ENCODE data around the gene REP15. TPM values are rescaled to one million over a fixed set of nuclear protein-coding genes. Genes with fewer than 3 reads are reported as not detected.

Gene REP15
- total and polyA plus RNA-seq, 2 donors from 2014 or later: 1.3 to 3.2 TPM

GRCh38 chr12:27665704-27666103 is 30.5 kb upstream of the REP15 start:
- Histone ChIP-seq H3K36me3 (ENCODE audit: control insufficient read depth in 2 of 3, insufficient read depth in 3 of 3, low read length in 3 of 3) (peaks cover 8 to 47% (median 21%) of the 10 kb centered on the region in 3 donors), H3K27me3 (ENCODE audit: control insufficient read depth, insufficient read depth, low read length) (no peaks in the 10 kb centered on the region), H3K4me3 (ENCODE audit: low read length in 3 of 3) (no peak overlapping the region), H3K9ac (ENCODE audit: low read length in 3 of 3) (no peak overlapping the region), H3K27ac (ENCODE audit: low read depth in 2 of 2, low read length in 2 of 2) (no peak overlapping the region), H3K9me3 (ENCODE audit: control insufficient read depth in 2 of 3, insufficient read depth in 1 of 3, low read length in 3 of 3) (no peaks in the 10 kb centered on the region), H3K4me1 (ENCODE audit: control insufficient read depth in 2 of 3, insufficient read depth in 2 of 3, low read depth in 1 of 3, low read length in 3 of 3) (no peaks in the 10 kb centered on the region)
- TF ChIP-seq, protein P1, sequence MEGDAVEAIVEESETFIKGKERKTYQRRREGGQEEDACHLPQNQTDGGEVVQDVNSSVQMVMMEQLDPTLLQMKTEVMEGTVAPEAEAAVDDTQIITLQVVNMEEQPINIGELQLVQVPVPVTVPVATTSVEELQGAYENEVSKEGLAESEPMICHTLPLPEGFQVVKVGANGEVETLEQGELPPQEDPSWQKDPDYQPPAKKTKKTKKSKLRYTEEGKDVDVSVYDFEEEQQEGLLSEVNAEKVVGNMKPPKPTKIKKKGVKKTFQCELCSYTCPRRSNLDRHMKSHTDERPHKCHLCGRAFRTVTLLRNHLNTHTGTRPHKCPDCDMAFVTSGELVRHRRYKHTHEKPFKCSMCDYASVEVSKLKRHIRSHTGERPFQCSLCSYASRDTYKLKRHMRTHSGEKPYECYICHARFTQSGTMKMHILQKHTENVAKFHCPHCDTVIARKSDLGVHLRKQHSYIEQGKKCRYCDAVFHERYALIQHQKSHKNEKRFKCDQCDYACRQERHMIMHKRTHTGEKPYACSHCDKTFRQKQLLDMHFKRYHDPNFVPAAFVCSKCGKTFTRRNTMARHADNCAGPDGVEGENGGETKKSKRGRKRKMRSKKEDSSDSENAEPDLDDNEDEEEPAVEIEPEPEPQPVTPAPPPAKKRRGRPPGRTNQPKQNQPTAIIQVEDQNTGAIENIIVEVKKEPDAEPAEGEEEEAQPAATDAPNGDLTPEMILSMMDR (IDR thresholded peaks at IDR 0.05; ENCODE audit: borderline replicate concordance, extremely low read depth, insufficient read depth): no peak
- no peak for FAIRE-seq
- intact Hi-C loops (cut with DNase I): no loop called here
- no peak for DNase-seq

DNA sequence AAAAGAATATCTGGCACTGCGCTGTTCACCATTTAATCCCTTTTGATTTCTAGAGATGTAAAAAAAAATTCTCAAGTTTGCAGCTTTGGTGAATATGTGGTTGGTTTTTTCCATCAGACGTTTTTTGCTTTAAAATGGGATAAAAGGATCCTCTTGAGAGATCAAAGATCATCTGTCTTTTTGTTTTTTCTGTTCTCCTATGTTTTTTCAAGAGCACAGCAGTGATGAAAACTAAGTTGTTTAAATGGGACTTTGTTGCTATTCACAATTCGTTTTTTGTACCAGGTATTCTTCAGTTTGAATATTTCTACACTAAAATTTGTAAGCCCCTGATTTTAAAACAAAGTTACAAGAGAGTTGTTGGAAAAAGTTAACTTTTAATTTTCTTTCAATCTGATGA is 29.7 kb upstream of the REP15 start:
- Histone ChIP-seq H3K9me3 (ENCODE audit: control insufficient read depth in 2 of 3, insufficient read depth in 1 of 3, low read length in 3 of 3) (no peaks in the 10 kb centered on the region), H3K27me3 (ENCODE audit: control insufficient read depth, insufficient read depth, low read length) (no peaks in the 10 kb centered on the region), H3K4me1 (ENCODE audit: control insufficient read depth in 2 of 3, insufficient read depth in 2 of 3, low read depth in 1 of 3, low read length in 3 of 3) (no peaks in the 10 kb centered on the region), H3K4me3 (ENCODE audit: low read length in 3 of 3) (no peak overlapping the region), H3K27ac (ENCODE audit: low read depth in 2 of 2, low read length in 2 of 2) (no peak overlapping the region), H3K36me3 (ENCODE audit: control insufficient read depth in 2 of 3, insufficient read depth in 3 of 3, low read length in 3 of 3) (peaks cover 8 to 39% (median 19%) of the 10 kb centered on the region in 3 donors), H3K9ac (ENCODE audit: low read length in 3 of 3) (no peak overlapping the region)
- intact Hi-C loops (cut with DNase I): no loop called here
- FAIRE-seq (no peak), DNase-seq (no peak)
- TF ChIP-seq, protein P1 (IDR thresholded peaks at IDR 0.05; ENCODE audit: borderline replicate concordance, extremely low read depth, insufficient read depth): no peak

DNA sequence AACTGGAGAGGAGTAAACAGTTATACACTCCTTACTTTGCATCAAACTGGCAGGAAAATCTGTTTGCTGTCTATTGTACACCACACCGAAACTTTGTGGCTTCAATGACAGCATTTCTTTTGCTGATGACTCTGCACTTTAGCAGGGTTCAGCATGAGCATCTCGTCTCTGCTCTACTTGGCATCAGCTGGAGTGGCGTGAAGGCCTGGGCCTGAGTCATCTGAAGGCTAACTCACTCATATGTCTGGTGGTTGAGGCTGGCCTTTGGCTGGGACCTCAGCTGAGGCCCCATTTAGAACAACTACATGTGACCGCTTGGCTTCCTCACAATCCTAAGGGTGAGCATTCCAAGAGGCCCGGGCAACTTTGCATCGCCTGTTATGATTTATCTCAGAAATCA is 28.7 kb upstream of the REP15 start:
- no peak for FAIRE-seq
- no peaks in the 10 kb centered on the region for H3K27me3 ChIP-seq (ENCODE audit: control insufficient read depth, insufficient read depth, low read length)
- H3K4me1 ChIP-seq (ENCODE audit: control insufficient read depth in 2 of 3, insufficient read depth in 2 of 3, low read depth in 1 of 3, low read length in 3 of 3): no peaks in the 10 kb centered on the region
- intact Hi-C loops (cut with DNase I): no loop called here
- no peak overlapping the region for H3K9ac ChIP-seq (ENCODE audit: low read length in 3 of 3)
- H3K9me3 ChIP-seq (ENCODE audit: control insufficient read depth in 2 of 3, insufficient read depth in 1 of 3, low read length in 3 of 3): no peaks in the 10 kb centered on the region
- no peak overlapping the region for H3K4me3 ChIP-seq (ENCODE audit: low read length in 3 of 3)
- no peak overlapping the region for H3K27ac ChIP-seq (ENCODE audit: low read depth in 2 of 2, low read length in 2 of 2)
- TF ChIP-seq, protein P1 (IDR thresholded peaks at IDR 0.05; ENCODE audit: borderline replicate concordance, extremely low read depth, insufficient read depth): no peak
- peaks cover 8 to 35% (median 19%) of the 10 kb centered on the region in 3 donors for H3K36me3 ChIP-seq (ENCODE audit: control insufficient read depth in 2 of 3, insufficient read depth in 3 of 3, low read length in 3 of 3)
- no peak for DNase-seq

DNA sequence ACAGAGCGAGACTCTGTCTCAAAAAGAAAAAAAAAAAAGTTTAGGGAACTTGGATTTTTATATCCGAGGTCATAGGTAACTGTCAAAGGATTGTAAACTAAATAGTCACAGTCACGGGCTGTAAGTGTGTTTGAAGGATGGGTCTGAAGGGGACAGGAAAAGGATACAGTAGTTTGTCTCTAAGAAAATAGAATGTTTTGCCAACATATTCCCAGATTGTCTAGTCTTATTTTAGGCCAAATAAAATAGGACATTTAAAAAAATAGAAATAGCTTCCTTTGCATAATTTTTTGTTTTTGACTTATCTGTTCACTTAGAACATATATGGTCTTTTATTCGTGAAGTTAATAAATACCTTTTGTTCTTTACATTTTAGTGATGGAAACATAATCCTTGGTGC is 24.2 kb upstream of the REP15 start:
- FAIRE-seq (no peak), DNase-seq (peak in 2 of 5 donors; percentile 43 to 53)
- no peaks in the 10 kb centered on the region for H3K27me3 ChIP-seq (ENCODE audit: control insufficient read depth, insufficient read depth, low read length)
- peaks cover 9 to 35% (median 21%) of the 10 kb centered on the region in 3 donors for H3K36me3 ChIP-seq (ENCODE audit: control insufficient read depth in 2 of 3, insufficient read depth in 3 of 3, low read length in 3 of 3)
- intact Hi-C loops (cut with DNase I): no loop called here
- TF ChIP-seq, protein P1 (IDR thresholded peaks at IDR 0.05; ENCODE audit: borderline replicate concordance, extremely low read depth, insufficient read depth): no peak
- H3K27ac ChIP-seq (ENCODE audit: low read depth in 2 of 2, low read length in 2 of 2): no peak overlapping the region
- H3K9me3 ChIP-seq (ENCODE audit: control insufficient read depth in 2 of 3, insufficient read depth in 1 of 3, low read length in 3 of 3): no peaks in the 10 kb centered on the region
- H3K4me1 ChIP-seq (ENCODE audit: control insufficient read depth in 2 of 3, insufficient read depth in 2 of 3, low read depth in 1 of 3, low read length in 3 of 3): no peaks in the 10 kb centered on the region
- H3K4me3 ChIP-seq (ENCODE audit: low read length in 3 of 3): no peak overlapping the region
- no peak overlapping the region for H3K9ac ChIP-seq (ENCODE audit: low read length in 3 of 3)
